Endothelial cell of umbilical vein (primary cell): ENCODE measurements around the gene EPN1. TPM values are rescaled to one million over a fixed set of nuclear protein-coding genes. Genes with fewer than 3 reads are reported as not detected.

Experiments
- BruUV-seq: library from RNA; stranded (reverse); fragments of 400-500 nt; replicated peaks from 2 replicates; lab custom pipeline; 2021; lab: Mats Ljungman, UMichigan
- CTCF ChIA-PET: fragments of 300-600, 350-600 bp; sonication (Branson Sonifier 250); formaldehyde crosslinking; loops from one replicate; lab custom pipeline; 2021; ENCODE audit warnings: antibody characterized with exemption, inconsistent platforms; lab: Charles Lee
- POLR2A ChIA-PET: fragments of 300-600, 350-600 bp; sonication (Branson Sonifier 250); formaldehyde crosslinking; loops from one replicate; lab custom pipeline; 2021; ENCODE audit warnings: antibody characterized with exemption, inconsistent platforms; lab: Charles Lee
- DNase-seq: peaks from one replicate; pipeline ENCODE4 v3.0.0-alpha.2; 2011; ENCODE audit warnings: low read depth, low spot score
- FAIRE-seq: peaks from 2 replicates; lab custom pipeline; 2011; peaks lifted over from hg19 to GRCh38; lab: Jason Lieb, UNC
- H2AFZ ChIP-seq: 2 replicates; pipeline ENCODE4 v1.6.0; 2012; ENCODE audit warnings: low read depth, low read length, control low read depth, inconsistent platforms
- H3K27ac ChIP-seq: 2 replicates; pipeline ENCODE4 v1.5.1; 2011; ENCODE audit warnings: low read depth, mild to moderate bottlenecking, control low read depth, low read length, moderate library complexity; ENCODE audit not compliant: insufficient read depth
- H3K27me3 ChIP-seq, 2 experiments: 2 replicates each; pipeline versions ENCODE4 v1.6.0 to v1.6.1; 2011; ENCODE audit warnings: low read length in 2 of 2, mixed read lengths in 1 of 2; ENCODE audit not compliant: control insufficient read depth in 2 of 2, insufficient read depth in 2 of 2
- H3K36me3 ChIP-seq, 2 experiments: 2 replicates in 1 of 2; 3 replicates in 1 of 2; pipeline ENCODE4 v1.5.1; 2011; ENCODE audit warnings: low read length in 2 of 2, mild to moderate bottlenecking in 1 of 2, moderate library complexity in 1 of 2; ENCODE audit not compliant: control insufficient read depth in 2 of 2, insufficient read depth in 2 of 2; ENCODE audit errors: extremely low read depth in 1 of 2
- H3K4me1 ChIP-seq: 3 replicates; pipeline ENCODE4 v1.5.1; 2011; ENCODE audit warnings: mild to moderate bottlenecking, low read length; ENCODE audit not compliant: control insufficient read depth, insufficient read depth; ENCODE audit errors: extremely low read depth
- H3K4me2 ChIP-seq: 2 replicates; pipeline ENCODE4 v1.6.1; 2011; ENCODE audit warnings: low read length, control low read depth, mixed read lengths; ENCODE audit not compliant: insufficient read depth
- H3K4me3 ChIP-seq, 3 experiments: fragments of 200-600 bp in 1 of 3; sonication (generic), shearing (Covaris generic) in 1 of 3; replicated peaks in 1 of 3; 2 replicates each; pipeline ENCODE4 v1.5.1; 2011 to 2016; ENCODE audit warnings: control low read depth in 3 of 3, low read length in 3 of 3, mild to moderate bottlenecking in 2 of 3, inconsistent platforms in 1 of 3, low read depth in 1 of 3, moderate library complexity in 1 of 3; ENCODE audit not compliant: insufficient read depth in 1 of 3
- H3K79me2 ChIP-seq: 2 replicates; pipeline ENCODE4 v1.6.0; 2012; ENCODE audit warnings: low read length, inconsistent platforms; ENCODE audit not compliant: control insufficient read depth, insufficient read depth
- H3K9ac ChIP-seq: replicated peaks from 2 replicates; pipeline ENCODE3; 2011; ENCODE audit warnings: low read length, control low read depth; ENCODE audit not compliant: insufficient read depth; ENCODE audit errors: extremely low read depth
- H3K9me1 ChIP-seq: replicated peaks from 3 replicates; pipeline ENCODE4 v1.6.0; 2011; ENCODE audit warnings: mild to moderate bottlenecking, low read length; ENCODE audit not compliant: control insufficient read depth, insufficient read depth; ENCODE audit errors: extremely low read depth
- H3K9me3 ChIP-seq: replicated peaks from 2 replicates; pipeline ENCODE4 v1.5.1; 2012; ENCODE audit warnings: low read length, inconsistent platforms; ENCODE audit not compliant: control insufficient read depth, insufficient read depth
- H4K20me1 ChIP-seq: replicated peaks from 2 replicates; pipeline ENCODE3; 2011; ENCODE audit warnings: mild to moderate bottlenecking, low read length; ENCODE audit not compliant: control insufficient read depth, insufficient read depth; ENCODE audit errors: extremely low read depth
- EZH2 ChIP-seq: IDR thresholded peaks from 2 replicates; pipeline ENCODE4 v1.6.1; 2012; ENCODE audit warnings: borderline replicate concordance, low read depth, mild to moderate bottlenecking, moderate library complexity, low read length, inconsistent platforms; ENCODE audit not compliant: severe bottlenecking
- FOS ChIP-seq: IDR thresholded peaks from 2 replicates; pipeline ENCODE4 v1.6.1; 2011; ENCODE audit warnings: mild to moderate bottlenecking, low read length, moderate library complexity, borderline replicate concordance; ENCODE audit not compliant: insufficient read depth
- GATA2 ChIP-seq: IDR thresholded peaks from 2 replicates; pipeline ENCODE4 v1.7.0; 2011; ENCODE audit warnings: low read depth, mild to moderate bottlenecking, moderate library complexity, mixed read lengths, low read length; ENCODE audit not compliant: insufficient read length, insufficient read depth
- JUN ChIP-seq: IDR thresholded peaks from 2 replicates; pipeline ENCODE4 v1.6.1; 2011; ENCODE audit warnings: borderline replicate concordance, low read depth; ENCODE audit not compliant: insufficient read length, insufficient read depth
- MYC ChIP-seq: IDR thresholded peaks from one replicate; pipeline ENCODE4 v1.6.1; 2011; ENCODE audit warnings: mild to moderate bottlenecking, low read depth, low read length
- POLR2A ChIP-seq: IDR thresholded peaks from 2 replicates; pipeline ENCODE4 v1.6.1; 2012; ENCODE audit warnings: low read depth, mild to moderate bottlenecking, control low read depth, low read length
- POLR2AphosphoS5 ChIP-seq: IDR thresholded peaks from 2 replicates; pipeline ENCODE4 v1.6.1; 2012; ENCODE audit warnings: low read depth, mild to moderate bottlenecking, control low read depth, low read length, moderate library complexity; ENCODE audit not compliant: insufficient read depth
- dilution Hi-C: fragments of 300-500 bp; cut with MboI; formaldehyde crosslinking; loops from one replicate; pipeline ENCODE4 v1.15.0; 2019; ENCODE audit warnings: low sequenced_read_pairs; ENCODE audit not compliant: extremely low pct_ligation_motif_present
- intact Hi-C: fragments of 100-400 bp; cut with micrococcal nuclease; formaldehyde crosslinking; loops from one replicate; pipeline ENCODE4 v1.10.0; 2022
- polyA plus RNA-seq, 4 experiments: library from polyadenylated mRNA; depleted of rRNA in 3 of 4; stranded (reverse) in 3 of 4; unstranded in 1 of 4; fragments of >200 nt; gene quantifications; 2 replicates each; pipeline versions ENCODE4 v1.2.1 to v1.2.3, GENCODE V29; 2011 to 2012; ENCODE audit warnings: missing spikeins in 1 of 4
- total RNA-seq: library from RNA; stranded (reverse); gene quantifications from 2 replicates; pipeline ENCODE4 v1.2.3, GENCODE V29; 2021
- TF ChIP-seq, protein P1 (sequence below): IDR thresholded peaks from 2 replicates; pipeline ENCODE4 v1.6.1; 2011; ENCODE audit not compliant: insufficient read depth, insufficient read length
- TF ChIP-seq, protein P2 (sequence below), 2 donors: IDR thresholded peaks; 1 replicate in 1 of 2; 2 replicates in 1 of 2; pipeline ENCODE4 v1.5.1; 2011; ENCODE audit warnings: low read length in 2 of 2, mild to moderate bottlenecking in 2 of 2, moderate library complexity in 2 of 2, control low read depth in 1 of 2, inconsistent platforms in 1 of 2, low read depth in 1 of 2; ENCODE audit not compliant: insufficient read depth in 1 of 2; ENCODE audit errors: extremely low read depth in 1 of 2

Gene EPN1
- total and polyA plus RNA-seq, 2 donors (not counting 3 experiments of a cell fraction or from before 2014, with no cell fraction given): 87.2 to 138 TPM

DNA sequence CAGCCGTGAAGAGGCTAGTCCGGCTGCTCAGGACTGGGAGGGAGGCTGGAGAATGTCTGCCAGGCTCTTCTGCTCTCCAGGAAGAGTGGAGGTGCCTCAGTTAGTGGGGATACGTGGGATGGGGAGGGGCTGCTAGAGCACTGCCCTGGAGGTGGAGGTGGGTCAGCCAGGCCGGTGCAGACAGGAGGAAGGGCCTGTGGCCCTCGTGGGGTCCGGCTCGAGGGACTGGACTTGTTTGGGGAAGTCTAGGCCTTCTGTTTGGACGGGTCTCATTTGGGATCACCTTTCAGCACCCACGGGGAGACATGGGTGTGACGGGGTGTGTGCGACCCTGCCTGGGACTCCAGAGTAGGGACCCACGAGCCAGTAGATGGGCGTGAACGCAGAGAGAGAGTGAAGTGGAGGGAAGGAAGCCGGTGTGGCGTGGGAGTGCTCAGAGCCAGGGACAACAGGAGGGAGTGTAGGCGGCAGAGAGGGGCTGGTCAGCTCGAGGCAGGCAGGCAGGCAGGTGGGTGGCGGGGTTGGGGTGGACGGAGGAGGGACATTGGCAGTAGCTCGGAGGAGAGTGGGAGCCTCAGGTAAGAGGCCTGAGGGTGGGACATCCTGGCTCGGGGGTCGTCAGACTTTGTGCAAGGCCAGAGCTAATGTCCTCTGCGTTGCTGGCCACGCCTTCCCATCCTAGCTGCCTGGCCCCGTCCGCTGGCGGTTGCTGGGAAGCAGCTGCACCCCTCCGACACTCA, 11.5 kb downstream of the EPN1 start:
- TF ChIP-seq EZH2 (no peak), MYC (no peak), JUN (no peak), FOS (no peak), POLR2A (no peak), POLR2AphosphoS5 (no peak), GATA2 (no peak)
- TF ChIP-seq, protein P1, sequence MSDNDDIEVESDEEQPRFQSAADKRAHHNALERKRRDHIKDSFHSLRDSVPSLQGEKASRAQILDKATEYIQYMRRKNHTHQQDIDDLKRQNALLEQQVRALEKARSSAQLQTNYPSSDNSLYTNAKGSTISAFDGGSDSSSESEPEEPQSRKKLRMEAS: no peak
- TF ChIP-seq, protein P2, sequence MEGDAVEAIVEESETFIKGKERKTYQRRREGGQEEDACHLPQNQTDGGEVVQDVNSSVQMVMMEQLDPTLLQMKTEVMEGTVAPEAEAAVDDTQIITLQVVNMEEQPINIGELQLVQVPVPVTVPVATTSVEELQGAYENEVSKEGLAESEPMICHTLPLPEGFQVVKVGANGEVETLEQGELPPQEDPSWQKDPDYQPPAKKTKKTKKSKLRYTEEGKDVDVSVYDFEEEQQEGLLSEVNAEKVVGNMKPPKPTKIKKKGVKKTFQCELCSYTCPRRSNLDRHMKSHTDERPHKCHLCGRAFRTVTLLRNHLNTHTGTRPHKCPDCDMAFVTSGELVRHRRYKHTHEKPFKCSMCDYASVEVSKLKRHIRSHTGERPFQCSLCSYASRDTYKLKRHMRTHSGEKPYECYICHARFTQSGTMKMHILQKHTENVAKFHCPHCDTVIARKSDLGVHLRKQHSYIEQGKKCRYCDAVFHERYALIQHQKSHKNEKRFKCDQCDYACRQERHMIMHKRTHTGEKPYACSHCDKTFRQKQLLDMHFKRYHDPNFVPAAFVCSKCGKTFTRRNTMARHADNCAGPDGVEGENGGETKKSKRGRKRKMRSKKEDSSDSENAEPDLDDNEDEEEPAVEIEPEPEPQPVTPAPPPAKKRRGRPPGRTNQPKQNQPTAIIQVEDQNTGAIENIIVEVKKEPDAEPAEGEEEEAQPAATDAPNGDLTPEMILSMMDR (IDR thresholded peaks at IDR 0.05; ENCODE audit: extremely low read depth in 1 of 2, insufficient read depth in 1 of 2, low read depth in 1 of 2, low read length in 2 of 2): no peak
- no peaks in the 10 kb centered on the region for H3K9me3 ChIP-seq
- H3K4me2 ChIP-seq: no peak overlapping the region
- dilution Hi-C loops (no loop called here), intact Hi-C loops (no loop called here)
- no peaks in the 10 kb centered on the region for H3K4me1 ChIP-seq
- DNase-seq (no peak), FAIRE-seq (no peak)
- no peak overlapping the region for H3K4me3 ChIP-seq
- no peaks in the 10 kb centered on the region for H3K27me3 ChIP-seq
- H3K36me3 ChIP-seq: peaks cover 3 to 53% of the 10 kb centered on the region in 2 experiments
- no peaks in the 10 kb centered on the region for H3K9me1 ChIP-seq
- CTCF ChIA-PET: no interaction called here
- POLR2A ChIA-PET: no interaction called here
- H4K20me1 ChIP-seq: no peaks in the 10 kb centered on the region
- no peak overlapping the region for H3K9ac ChIP-seq
- no TSS peak for BruUV-seq
- no peak overlapping the region for H3K27ac ChIP-seq
- H3K79me2 ChIP-seq: peaks cover 37% of the 10 kb centered on the region
- no peak overlapping the region for H2AFZ ChIP-seq
